MM.1S (cell line): ENCODE data around the gene PICK1.

ENCODE experiments used
- DNase-seq: peaks from one replicate; pipeline ENCODE4 v3.0.0-alpha.2; 2015
- H2AFZ ChIP-seq: fragments of 300-600 bp; sonication (generic); 2 replicates; pipeline ENCODE4 v1.6.0; 2016; ENCODE audit warnings: antibody characterized with exemption, low read length
- H3F3A ChIP-seq: fragments of 300-600 bp; sonication (generic); 2 replicates; pipeline ENCODE4 v1.6.1; 2016; ENCODE audit warnings: mild to moderate bottlenecking, antibody characterized with exemption, low read length, moderate library complexity, mixed read lengths; ENCODE audit not compliant: insufficient read depth
- H3K27ac ChIP-seq: fragments of 300-600 bp; sonication (generic); 2 replicates; pipeline ENCODE4 v1.5.1; 2016; ENCODE audit warnings: mild to moderate bottlenecking, low read length
- H3K27me3 ChIP-seq: fragments of 300-600 bp; sonication (generic); replicated peaks from 2 replicates; pipeline ENCODE4 v1.6.0; 2016; ENCODE audit warnings: low read length; ENCODE audit not compliant: insufficient read depth
- H3K36me3 ChIP-seq: fragments of 300-600 bp; sonication (generic); replicated peaks from 2 replicates; pipeline ENCODE4 v1.6.1; 2016; ENCODE audit warnings: mild to moderate bottlenecking, low read length, mixed read lengths; ENCODE audit not compliant: insufficient read depth
- H3K4me1 ChIP-seq: fragments of 300-600 bp; sonication (generic); 2 replicates; pipeline ENCODE4 v1.6.1; 2016; ENCODE audit warnings: low read length, mixed read lengths
- H3K4me2 ChIP-seq: fragments of 300-600 bp; sonication (generic); 2 replicates; pipeline ENCODE4 v1.6.0; 2016; ENCODE audit warnings: low read depth, low read length
- H3K4me3 ChIP-seq: fragments of 300-600 bp; sonication (generic); 2 replicates; pipeline ENCODE4 v1.5.1; 2016; ENCODE audit warnings: low read length, mixed read lengths
- H3K79me2 ChIP-seq: fragments of 300-600 bp; sonication (generic); 2 replicates; pipeline ENCODE4 v1.6.1; 2016; ENCODE audit warnings: mixed run types, low read length, mixed read lengths
- H3K9ac ChIP-seq: fragments of 300-600 bp; sonication (generic); 2 replicates; pipeline ENCODE4 v1.6.1; 2016; ENCODE audit warnings: low read length, mixed read lengths
- H3K9me2 ChIP-seq: fragments of 300-600 bp; sonication (generic); replicated peaks from 2 replicates; pipeline ENCODE4 v1.6.1; 2016; ENCODE audit warnings: mild to moderate bottlenecking, low read length, mixed read lengths; ENCODE audit not compliant: insufficient read depth
- H3K9me3 ChIP-seq: fragments of 300-600 bp; sonication (generic); replicated peaks from 2 replicates; pipeline ENCODE4 v1.6.1; 2016; ENCODE audit warnings: mild to moderate bottlenecking, low read length, mixed read lengths; ENCODE audit not compliant: insufficient read depth
- H4K20me1 ChIP-seq: fragments of 300-600 bp; sonication (generic); 2 replicates; pipeline ENCODE4 v1.6.1; 2016; ENCODE audit warnings: mild to moderate bottlenecking, low read length, moderate library complexity, mixed read lengths; ENCODE audit not compliant: insufficient read depth
- EZH2 ChIP-seq: fragments of 300-600 bp; sonication (generic); optimal IDR thresholded peaks from 2 replicates; pipeline ENCODE3; 2017; ENCODE audit warnings: low read depth, mild to moderate bottlenecking, antibody characterized with exemption, low read length, mixed read lengths
- EZH2phosphoT487 ChIP-seq: fragments of 300-600 bp; sonication (generic); IDR thresholded peaks from 2 replicates; pipeline ENCODE4 v1.6.1; 2018; ENCODE audit warnings: antibody characterized with exemption, low read length
- TF ChIP-seq, protein P1 (sequence below): fragments of 300-600 bp; sonication (generic); IDR thresholded peaks from 2 replicates; pipeline ENCODE4 v1.5.1; 2016; ENCODE audit warnings: antibody characterized with exemption, low read length, mixed read lengths

The PICK1 gene

GRCh38 chr22:38081636-38081940 is 24.4 kb downstream of the PICK1 start:
- no peaks in the 10 kb centered on the region for H3K9me3 ChIP-seq
- no peaks in the 10 kb centered on the region for H3K79me2 ChIP-seq
- no peak overlapping the region for H3K4me3 ChIP-seq
- DNase-seq = no peak
- no peaks in the 10 kb centered on the region for H3F3A ChIP-seq
- no peak overlapping the region for H3K27ac ChIP-seq
- no peak overlapping the region for H2AFZ ChIP-seq
- H4K20me1 ChIP-seq = no peaks in the 10 kb centered on the region
- TF ChIP-seq EZH2 (no peak), EZH2phosphoT487 (no peak)
- TF ChIP-seq, protein P1, sequence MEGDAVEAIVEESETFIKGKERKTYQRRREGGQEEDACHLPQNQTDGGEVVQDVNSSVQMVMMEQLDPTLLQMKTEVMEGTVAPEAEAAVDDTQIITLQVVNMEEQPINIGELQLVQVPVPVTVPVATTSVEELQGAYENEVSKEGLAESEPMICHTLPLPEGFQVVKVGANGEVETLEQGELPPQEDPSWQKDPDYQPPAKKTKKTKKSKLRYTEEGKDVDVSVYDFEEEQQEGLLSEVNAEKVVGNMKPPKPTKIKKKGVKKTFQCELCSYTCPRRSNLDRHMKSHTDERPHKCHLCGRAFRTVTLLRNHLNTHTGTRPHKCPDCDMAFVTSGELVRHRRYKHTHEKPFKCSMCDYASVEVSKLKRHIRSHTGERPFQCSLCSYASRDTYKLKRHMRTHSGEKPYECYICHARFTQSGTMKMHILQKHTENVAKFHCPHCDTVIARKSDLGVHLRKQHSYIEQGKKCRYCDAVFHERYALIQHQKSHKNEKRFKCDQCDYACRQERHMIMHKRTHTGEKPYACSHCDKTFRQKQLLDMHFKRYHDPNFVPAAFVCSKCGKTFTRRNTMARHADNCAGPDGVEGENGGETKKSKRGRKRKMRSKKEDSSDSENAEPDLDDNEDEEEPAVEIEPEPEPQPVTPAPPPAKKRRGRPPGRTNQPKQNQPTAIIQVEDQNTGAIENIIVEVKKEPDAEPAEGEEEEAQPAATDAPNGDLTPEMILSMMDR = no peak
- H3K36me3 ChIP-seq = no peaks in the 10 kb centered on the region
- no peaks in the 10 kb centered on the region for H3K4me1 ChIP-seq
- no peak overlapping the region for H3K9ac ChIP-seq
- no peaks in the 10 kb centered on the region; the same call in 1 of the 2 replicates for H3K27me3 ChIP-seq
- no peak overlapping the region for H3K4me2 ChIP-seq
- no peaks in the 10 kb centered on the region for H3K9me2 ChIP-seq

DNA sequence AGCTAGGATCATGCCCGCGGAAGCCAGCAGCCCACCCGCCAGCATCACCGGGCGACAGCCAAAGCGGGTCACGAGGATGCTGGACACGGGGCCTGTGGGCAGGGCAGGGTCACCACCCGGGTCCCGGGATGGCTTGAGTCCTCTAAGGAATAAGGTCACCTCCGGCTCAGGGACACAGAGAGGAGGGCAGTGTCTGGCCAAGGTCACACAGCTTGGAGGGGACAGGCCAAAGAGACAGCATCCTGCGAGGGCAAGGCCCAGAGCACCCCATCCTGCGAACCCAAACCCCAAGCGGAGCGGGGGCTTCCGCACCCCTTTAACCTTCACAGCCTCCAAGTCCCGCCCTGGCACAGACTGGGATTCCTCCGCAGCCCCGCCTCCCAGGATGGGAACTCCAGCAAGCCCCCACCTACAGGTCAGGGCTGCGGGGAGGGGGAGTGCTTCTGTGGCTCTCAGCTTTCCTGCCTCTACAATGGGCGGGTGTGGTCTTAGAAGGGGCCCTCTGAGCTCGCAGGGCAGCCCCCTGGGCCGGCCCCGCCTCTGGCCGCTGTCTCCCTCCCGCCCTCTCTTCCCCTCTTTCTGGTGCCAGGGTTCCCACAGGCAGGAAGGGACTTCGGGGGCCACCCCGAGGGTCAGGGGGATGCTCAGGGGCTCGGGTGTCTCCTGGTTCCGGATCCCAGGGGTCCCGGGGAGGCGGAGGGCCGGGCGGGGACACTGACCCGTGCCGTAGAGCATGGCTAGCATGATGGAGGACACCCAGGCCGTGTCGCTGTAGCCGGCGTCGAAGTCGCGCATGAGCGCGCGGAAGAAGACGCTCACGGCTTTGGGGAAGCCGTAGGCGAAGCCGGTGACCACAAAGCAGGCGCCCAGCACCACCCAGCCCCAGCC is 25.0 kb downstream of the PICK1 start:
- H3K4me2 ChIP-seq = no peak overlapping the region
- H4K20me1 ChIP-seq = no peaks in the 10 kb centered on the region
- no peaks in the 10 kb centered on the region for H3K9me2 ChIP-seq
- H3K79me2 ChIP-seq = no peaks in the 10 kb centered on the region
- no peaks in the 10 kb centered on the region for H3K9me3 ChIP-seq
- H2AFZ ChIP-seq = no peak overlapping the region
- no peak for TF ChIP-seq EZH2phosphoT487
- TF ChIP-seq EZH2 = no peak
- TF ChIP-seq, protein P1 = no peak
- no peaks in the 10 kb centered on the region; the same call in 1 of the 2 replicates for H3K27me3 ChIP-seq
- H3K9ac ChIP-seq = no peak overlapping the region
- no peaks in the 10 kb centered on the region for H3K4me1 ChIP-seq
- no peak overlapping the region for H3K4me3 ChIP-seq
- no peak overlapping the region for H3K27ac ChIP-seq
- no peaks in the 10 kb centered on the region for H3K36me3 ChIP-seq
- no peak for DNase-seq
- H3F3A ChIP-seq = no peaks in the 10 kb centered on the region

GRCh38 chr22:38082986-38083710 is 25.9 kb downstream of the PICK1 start:
- no peaks in the 10 kb centered on the region for H3F3A ChIP-seq
- H3K36me3 ChIP-seq = no peaks in the 10 kb centered on the region
- H3K27me3 ChIP-seq = no peaks in the 10 kb centered on the region; the same call in 1 of the 2 replicates
- no peak overlapping the region for H3K9ac ChIP-seq
- no peaks in the 10 kb centered on the region for H4K20me1 ChIP-seq
- H3K4me1 ChIP-seq = no peaks in the 10 kb centered on the region
- H3K4me3 ChIP-seq = no peak overlapping the region
- H3K79me2 ChIP-seq = no peaks in the 10 kb centered on the region
- H2AFZ ChIP-seq = no peak overlapping the region
- H3K9me3 ChIP-seq = no peaks in the 10 kb centered on the region
- DNase-seq = no peak
- no peak overlapping the region for H3K4me2 ChIP-seq
- no peaks in the 10 kb centered on the region for H3K9me2 ChIP-seq
- H3K27ac ChIP-seq = no peak overlapping the region
- no peak for TF ChIP-seq EZH2
- TF ChIP-seq EZH2phosphoT487 = no peak
- TF ChIP-seq, protein P1 = no peak
